ENCODE data around the gene CENPX.

CENPX gene

DNA sequence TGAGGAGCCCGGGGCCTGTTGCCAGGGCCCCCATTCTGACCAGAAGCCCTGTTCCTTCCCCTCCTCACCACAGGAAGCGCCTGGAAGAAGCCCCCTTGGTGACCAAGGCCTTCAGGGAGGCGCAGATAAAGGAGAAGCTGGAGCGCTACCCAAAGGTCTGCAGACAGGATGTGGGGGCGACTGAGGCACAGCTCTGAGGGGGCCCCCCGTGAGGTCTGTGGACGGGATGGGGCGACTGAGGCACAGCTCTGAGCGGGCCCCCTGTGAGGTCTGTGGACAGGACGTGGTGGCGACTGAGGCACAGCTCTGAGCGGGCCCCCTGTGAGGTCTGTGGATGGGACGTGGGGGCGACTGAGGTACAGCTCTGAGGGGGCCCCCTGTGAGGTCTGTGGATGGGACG is 13.3 kb downstream of the CENPX start:
- DNase-seq: no peak

DNA sequence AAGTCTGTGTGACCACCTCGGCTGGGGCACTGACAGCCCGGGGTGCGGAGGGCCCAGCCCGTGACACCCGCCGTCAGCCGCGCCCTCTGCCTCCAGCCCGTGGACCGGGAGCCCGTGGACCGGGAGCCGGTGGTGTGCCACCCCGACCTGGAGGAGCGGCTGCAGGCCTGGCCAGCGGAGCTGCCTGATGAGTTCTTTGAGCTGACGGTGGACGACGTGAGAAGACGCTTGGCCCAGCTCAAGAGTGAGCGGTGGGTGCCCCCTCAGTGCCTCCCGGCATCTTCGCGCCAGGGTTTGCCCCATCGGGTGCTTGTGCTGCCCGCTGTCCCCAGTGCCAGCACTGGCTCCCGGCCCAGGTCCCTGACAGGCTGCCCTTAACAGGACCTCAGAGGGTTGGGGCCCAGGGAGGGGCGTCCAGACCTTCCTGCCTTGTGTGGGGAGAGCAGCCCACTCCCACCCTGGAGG is 13.7 kb downstream of the CENPX start:
- DNase-seq: no peak

DNA sequence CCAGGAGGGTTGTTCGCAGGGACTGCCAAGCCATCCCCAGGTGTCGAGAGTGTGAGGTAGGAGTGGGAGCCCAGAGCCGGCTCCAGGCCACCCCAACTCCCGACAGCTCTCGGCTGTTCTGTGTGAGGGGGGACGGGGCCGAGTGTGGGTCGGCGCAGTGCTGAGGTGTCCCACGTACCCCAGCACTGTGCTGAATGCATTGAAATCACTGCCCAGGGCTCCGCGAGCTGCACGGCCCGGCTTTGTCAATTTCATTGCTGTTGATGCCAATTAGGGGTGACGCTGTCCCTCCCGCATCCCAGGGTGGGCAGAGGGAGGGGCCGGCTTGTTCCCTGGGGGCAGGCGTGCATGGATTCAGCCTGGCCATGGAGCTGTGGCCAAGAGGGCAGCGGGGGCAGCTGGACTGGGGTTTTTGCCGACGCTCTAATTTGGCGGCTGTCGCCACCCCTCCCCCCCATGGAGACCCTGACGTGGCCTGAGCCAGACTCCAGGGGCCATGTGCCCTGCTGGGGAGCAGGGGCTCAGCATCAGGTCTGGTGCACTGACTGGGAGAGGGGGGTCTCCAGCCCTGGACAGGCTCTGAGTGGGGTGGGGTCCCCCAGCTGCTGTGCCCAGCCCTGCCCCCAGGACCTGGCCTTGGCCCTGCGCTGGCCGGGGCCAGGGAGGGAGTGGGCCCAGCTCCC is 14.3 kb downstream of the CENPX start:
- no peak for DNase-seq

DNA sequence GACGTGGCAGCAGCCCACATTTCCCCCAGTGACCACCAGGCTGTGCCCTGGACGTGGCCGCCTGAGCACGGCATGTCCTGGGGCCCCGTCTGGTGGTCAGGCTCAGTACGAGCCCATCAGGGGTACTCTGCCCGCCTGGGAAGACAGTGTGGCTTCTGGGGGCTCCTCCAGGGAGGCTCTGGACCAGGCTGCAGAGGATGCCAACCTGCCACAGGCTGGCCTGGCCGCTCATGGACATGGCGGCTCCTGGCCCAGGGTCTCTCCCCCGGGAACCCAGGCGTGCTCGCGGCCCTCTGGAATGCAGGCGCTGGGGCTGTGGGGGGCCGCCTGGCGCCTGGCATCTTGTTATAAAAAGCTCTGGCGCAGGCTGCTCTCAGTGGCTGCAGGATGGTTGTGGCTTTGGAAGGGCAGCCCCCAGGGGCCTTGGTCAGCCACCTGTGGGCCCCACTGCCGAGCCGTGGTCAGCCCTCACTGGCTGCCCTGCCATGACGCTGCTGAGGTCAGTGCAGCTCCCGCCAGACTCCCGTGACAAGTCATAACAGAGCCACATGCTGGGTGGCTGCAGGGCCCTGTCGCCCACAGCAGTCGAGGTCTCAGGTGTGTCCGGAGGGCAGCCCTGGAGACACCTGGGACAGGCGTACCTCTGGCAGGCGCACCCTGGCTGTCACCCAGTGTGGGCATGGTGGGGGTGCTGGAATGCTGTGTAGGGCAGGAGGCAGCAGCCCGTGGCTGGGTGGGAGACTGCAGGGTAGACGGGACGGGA is 15.0 kb downstream of the CENPX start:
- no peak for DNase-seq

DNA sequence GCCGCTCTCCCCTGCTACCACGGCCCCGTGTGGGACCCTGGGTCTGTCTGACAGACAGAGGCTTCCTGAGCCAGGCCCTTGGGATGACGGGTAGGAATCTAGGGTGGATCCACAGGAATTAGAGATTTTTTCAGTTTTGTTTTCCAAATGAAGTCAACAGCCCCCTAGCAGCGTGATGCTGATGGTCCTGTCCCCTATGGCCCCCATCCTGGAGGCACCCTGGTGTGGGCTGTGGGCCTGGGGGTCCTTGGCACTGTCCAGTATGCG is 15.5 kb downstream of the CENPX start:
- DNase-seq: no peak

DNA sequence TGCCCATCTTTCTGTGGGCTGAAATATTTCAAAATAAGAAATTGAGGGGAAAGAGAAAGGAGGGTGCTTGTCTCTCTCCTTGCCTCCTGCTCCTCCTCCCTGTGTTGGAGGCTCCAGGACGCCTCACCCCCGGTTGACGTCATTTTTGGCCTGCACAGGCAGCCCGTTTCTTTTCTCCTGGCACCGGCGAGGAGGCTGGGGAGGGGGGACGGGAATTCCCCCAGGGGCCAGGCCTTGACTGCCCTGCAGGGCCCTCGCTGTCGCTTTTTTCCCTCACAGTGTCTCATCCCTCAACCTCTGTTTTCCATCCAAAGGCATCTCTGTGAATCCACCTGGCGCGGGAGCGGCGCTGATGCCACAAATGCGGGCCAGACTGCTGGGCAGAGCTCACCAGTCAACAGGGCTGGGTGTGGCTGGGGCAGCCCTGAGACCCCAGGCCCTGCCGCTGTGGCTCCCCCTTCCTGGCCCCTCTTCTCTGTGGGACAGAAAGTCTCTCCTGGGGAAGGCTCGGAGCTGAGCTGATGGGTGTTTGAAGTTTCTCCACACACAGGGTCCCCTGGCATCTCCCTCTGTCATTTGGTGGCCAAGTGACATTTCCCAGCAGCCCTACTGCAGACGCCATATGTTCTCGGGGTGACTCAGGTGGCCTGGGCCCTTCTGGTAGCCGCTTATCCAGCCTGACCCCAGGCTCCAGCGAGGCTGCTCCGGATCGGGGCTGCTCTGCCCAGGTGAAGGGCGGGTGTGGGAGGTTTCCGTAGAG is 16.0 kb downstream of the CENPX start:
- no peak for DNase-seq

DNA sequence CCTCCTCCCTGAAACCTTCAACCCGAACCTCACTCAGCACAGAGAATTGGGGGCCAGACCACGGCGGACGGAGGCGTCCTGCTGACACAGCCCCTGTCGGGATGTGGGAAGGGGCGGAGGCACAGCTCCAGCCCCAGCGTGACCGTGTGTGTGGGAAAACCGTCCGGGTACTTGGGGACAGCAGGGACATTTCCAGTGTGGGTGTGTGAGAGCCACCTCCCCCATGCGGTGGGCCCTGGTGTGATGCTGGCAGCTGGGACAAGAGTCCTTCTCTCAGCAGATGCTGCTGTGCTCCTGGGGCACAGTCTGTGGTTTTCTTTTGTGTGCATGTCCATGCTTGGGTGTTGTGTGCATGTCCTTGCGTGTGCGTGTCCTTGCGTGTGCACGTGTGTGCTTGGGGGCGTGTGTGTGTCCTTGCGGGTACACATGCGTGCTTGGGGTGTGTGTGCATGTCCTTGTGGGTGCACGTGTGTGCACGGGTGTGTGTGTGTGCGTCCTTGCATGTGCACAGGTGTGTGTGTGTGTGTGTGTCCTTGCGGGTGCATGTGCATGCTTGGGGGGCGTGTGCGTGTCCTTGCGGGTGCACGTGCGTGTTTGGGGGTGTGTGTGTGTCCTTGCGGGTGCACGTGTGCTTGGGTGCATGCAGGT is 16.9 kb downstream of the CENPX start:
- no peak for DNase-seq

DNA sequence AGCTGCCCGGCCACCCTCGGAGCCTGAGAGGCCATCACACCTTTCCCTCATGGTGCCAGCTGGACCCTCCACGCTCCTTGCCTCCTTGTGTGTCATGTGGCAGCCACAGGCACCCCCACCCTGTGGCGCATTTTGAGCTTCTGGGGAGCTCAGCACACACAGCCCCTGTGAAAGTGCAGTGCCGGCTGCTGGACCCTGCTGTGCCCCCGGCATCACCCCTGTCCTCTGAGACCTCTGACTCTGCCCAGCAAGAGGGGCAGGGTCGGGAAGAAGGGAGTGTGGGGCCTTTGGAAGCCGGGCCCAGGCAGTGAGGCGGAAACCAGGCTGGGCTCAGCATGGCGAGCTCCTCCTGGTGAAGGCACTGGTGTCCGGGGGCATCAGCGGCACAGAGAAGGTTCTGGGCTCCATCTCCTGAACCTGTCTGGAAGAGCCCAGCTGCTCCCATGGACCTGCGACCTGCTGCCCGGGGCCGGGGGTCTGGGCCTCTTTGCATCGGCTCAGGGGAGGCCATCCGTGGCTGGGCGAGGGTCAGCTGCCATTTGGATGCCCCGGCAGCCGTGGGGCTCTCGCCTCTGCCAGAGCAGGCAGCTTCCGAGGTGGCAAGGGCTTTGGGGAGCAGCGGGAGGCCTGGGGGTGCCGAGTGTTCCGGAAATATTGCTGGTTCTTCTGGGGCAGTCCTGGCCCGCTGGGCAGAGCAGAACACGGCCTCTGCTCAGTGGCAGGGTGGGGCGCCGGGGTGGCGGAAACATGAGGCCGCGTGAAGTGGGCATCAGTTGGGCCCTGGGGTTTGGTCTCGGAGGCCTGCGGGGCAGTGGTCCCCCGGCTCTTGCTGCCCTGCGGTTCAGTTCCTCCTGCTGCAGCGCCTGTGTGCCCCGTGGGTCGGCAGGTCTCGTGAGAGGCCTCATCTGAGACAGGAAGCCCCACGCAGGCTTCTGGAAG is 17.9 kb downstream of the CENPX start:
- DNase-seq: no peak

DNA sequence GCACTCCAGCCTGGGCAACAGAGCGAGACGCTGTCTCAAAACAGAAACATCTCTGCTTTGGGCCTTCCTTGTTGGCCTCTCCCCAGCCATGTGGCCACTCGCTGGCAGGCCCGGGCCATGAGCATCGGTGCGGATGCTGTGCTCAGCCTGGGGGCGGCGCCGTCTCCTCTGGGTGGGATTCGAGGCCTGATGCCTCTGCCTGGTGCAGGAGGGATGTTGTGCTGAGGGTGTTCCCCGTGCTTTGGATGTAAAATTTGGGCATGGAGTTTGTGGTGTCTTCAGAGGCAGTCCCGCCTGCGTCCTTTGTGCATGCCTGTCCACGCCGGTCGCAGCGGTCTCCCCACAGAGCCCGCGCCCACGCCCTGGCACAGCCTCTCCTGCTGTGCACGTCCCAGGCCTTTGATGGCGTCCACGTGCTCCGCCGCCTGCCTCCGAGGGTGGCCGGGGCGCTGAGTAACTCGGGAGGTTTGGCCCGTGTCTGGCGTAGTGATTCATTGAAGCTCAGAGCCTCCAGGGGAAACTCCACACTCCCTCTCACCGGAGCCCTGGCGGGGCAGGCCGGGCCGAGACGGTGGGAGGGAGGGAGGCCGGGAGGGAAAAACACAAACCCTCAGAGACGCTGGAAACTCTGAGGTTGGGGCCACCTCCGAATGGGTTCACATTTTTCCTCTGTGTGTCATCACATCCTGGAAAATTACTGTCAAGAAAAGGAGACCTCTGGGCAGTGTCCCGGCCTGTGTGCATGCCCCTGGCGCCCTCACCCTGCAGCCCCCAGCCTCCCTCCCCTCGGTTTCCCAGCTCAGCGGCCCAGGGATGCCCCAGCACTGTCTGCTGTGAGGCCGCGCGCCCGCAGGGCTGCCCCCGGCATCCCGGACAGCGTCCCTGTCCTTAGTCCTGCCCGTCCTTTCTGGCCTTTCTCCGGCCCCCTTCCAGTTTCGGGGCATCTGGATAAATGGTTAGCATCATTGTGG is 19.0 kb downstream of the CENPX start:
- DNase-seq: no peak

DNA sequence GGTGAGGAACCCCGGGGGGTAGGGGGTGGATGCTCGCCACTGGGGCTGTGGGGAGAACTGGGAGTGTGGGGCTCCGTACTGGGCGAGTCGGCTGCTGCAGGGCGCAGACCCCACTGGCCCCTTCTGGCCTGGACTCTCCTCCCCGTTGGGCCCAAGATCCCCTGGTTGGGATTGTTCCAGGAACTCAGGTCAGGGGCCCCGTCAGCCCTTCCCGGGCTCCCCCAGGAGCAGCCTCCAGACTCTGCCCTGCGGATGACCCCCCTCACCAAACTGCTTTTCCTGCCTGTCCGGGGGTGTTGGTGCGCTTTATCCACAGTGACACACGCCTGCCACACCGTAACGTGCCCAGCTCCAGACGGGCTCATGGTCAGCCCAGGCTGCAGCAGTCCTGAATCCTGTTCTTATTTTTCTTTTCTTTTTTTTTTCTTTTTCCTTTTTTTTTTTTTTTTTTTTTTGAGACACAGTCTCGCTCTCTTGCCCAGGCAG is 21.1 kb downstream of the CENPX start:
- DNase-seq: no peak

DNA sequence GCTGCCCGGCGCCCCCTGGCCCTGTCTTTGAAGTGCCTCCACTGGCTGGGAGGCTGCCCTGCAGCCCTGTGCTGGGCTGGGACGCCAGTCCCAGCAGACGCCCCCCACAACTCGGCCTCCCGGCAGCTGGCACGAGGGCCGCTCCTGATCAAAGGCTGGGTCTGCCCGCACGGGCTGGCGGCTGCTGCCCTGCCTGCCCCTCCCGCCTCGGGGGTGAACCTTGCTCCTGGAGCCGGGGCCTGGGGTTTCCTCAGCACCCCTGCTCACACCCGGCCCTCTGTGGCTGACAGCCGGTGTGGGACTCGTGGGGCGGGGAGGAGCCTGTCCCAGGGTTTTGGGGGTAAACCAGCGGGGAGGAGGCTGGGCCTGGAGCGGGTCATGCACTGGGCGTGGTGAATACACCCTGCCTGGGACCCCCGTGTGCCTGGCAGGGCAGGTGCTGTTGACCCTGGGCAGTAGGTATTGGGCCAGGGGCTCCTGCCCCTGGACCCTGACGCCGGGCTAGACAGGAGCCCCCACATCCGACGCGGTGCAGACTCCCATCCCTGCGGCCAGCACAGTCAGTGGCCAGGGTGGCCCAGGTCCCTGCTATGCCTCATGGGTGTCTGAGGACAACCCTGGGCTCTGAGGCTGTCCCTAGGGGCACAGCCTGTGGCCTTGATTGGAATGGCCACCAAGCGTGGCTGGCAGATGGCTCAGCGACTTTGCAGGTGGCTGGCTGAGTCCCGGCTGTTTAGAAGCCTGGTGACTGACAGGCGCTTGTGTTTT is 21.7 kb downstream of the CENPX start:
- DNase-seq: no peak

DNA sequence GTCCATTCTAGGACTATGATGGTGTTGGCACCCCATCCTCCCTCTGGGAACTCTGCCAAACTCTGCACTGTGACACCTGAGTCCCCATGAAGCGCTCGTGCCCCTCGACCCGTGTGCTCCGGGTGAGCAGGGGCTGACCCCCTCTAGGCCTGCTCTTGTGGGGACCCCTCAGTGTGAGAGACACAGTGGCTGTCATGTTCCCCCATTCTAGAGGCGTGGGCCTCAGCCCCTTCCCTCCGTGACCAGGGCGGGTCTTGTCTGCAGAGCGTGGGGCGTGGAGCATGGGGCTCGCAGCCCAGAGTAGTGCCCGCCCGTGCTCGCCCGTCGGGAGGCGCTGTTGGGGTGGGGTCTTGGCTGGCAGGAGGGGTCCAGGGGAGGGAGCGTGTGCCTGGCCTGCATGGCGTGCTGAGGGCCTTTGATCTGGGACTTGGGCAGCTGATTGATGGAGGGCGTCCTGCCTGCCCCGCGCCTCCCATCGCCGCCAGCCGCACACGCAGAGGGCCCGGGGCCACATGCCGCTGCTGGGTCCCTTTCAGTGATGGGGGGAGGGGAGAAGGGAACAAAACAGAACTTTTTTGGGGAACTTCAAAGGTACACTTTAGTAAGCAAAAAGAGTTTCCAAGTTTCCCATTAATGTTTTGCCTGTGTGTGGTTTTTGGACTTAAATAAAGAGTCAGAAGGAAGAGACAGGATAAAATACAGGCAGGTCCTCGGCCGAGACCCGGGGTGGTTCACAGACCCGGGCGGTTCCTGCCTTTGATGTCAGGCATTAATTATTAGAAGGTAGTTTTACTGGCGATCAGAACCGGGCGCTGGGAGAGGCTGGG is 22.5 kb downstream of the CENPX start:
- DNase-seq: no peak

DNA sequence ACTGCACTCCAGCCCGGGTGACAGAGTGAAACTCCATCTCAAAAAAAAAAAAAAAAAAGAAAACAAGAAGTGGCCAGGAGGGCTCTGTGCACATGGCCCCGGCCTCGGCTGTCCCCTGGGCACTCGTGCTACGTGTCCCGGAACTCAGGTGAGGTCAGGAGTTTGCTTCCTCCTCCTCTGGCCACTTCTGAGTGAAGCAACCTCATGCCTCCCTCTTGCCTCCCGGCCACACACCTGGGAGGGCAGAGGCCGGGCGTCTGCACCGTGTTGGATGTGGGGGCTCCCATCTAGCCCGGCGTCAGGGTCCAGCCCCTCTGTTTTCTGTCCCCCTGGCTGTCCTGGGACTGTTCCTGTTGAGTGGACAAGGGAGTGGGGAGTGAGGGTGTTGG is 23.1 kb downstream of the CENPX start:
- no peak for DNase-seq

DNA sequence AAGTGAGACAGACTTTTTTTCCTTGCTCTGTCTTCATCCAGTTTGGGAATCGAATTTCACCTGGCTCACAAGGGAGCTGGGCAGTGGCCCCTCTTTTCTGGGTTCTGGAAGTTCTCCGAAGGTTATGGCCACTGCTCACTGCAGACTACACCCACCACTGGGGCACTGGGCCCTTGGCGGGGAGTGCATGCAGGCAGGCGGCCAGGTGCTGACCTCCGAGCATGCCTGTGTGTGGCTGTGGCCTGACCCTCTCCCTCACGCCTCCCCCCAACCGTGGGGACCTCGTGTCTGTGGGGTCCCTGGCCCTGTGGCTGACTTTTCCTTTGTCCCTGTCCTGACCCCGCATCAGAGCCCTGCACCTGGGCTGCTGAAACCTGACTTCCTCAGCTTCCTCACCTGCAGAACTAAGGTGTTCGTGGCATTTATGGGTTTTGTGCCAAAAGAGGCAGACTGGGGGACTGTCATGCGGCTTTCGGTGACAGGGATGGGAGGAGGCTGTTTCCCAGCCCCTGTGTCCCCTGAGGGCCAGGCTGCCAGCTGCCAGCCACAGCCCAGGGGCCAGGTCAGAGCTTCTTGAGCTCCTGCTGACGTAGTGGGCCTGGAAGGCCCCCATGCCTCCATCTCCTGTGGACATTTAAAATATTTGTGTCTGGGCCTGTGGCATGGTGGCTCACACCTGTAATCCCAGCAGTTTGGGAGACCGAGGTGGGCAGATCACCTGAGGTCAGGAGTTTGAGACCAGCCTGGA is 23.8 kb downstream of the CENPX start:
- no peak for DNase-seq

DNA sequence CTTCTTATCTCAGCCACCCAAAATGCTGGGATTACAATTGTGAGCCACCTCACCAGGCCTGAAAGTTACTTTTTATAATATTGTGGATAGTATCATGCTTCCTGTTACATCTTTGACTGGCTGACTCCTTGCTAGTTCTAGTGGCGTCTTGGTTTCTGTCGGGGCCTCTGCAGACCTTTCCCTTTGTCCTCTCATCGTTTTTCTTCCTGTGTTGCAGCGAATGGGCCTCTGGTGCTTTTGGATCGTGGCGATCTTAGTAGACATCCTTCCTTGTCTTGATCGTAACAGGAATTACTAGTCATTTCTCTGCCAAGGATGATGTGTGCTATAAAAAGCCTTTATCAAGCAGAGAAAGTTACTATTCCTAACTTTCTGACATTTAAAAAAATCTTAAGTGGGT is 24.5 kb downstream of the CENPX start:
- DNase-seq: no peak

DNA sequence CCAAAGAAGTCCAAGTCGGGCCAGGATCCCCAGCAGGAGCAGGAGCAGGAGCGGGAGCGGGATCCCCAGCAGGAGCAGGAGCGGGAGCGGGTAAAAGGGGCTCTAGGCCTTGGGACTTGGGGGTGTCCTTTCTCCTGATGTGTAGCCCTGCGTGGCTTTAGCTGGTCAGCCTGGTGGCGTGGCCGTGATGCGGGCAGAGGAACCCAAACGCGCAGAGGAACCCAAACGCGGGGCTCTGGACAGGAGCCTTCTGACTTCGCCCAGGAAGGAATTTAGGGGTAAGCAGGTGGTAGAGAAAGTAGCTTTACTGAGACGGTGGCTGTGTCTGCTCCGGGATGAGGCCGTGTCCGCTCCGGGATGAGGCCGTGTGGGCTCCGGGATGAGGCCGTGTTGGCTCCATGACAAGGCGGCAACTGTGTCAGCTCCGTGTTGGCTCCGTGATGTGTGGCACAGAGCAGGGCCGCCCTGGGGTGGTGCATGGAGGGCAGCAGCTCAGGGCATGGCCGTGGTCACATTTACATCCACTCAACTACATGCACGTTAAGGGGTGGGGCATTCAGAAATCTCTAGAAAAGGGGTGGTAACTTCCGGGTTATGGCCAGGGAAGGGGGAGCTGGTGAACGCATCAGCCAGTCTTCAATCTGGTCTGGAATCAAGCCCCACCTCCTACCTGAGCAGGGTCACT is 25.8 kb downstream of the CENPX start:
- DNase-seq: no peak

DNA sequence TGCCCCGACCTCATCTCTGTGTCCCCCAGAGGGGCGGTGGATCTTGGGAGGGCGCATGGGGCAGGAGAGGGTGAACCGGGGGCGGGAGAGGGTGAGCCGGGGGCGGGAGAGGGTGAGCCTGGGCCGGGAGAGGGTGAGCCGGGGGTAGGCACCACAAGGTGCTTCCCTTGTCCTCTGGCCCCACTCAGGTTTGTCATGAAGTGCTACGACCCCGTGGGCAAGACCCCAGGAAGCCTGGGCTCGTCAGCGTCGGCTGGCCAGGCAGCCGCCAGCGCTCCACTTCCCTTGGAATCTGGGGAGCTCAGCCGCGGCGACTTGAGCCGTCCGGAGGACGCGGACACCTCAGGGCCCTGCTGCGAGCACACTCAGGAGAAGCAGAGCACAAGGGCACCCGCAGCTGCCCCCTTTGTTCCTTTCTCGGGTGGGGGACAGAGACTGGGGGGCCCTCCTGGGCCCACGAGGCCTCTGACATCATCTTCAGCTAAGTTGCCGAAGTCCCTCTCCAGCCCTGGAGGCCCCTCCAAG is 26.4 kb downstream of the CENPX start:
- DNase-seq: no peak
